Keratinocyte (primary cell): Measurements from ENCODE around the gene NCK2. TPM values are rescaled to one million over a fixed set of nuclear protein-coding genes. Genes with fewer than 3 reads are reported as not detected.

Experiments
- DNase-seq: peaks from one replicate; pipeline ENCODE4 v3.0.0-alpha.2; 2011; ENCODE audit warnings: low read depth, missing footprints, low spot score
- FAIRE-seq: peaks from 2 replicates; lab custom pipeline; 2011; peaks lifted over from hg19 to GRCh38; lab: Jason Lieb, UNC
- H2AFZ ChIP-seq: 2 replicates; pipeline ENCODE4 v1.6.0; 2012; ENCODE audit warnings: low read length, control low read depth, inconsistent platforms; ENCODE audit not compliant: control insufficient read depth
- H3K27ac ChIP-seq: 2 replicates; pipeline ENCODE4 v1.5.1; 2011; ENCODE audit warnings: low read length; ENCODE audit not compliant: control insufficient read depth, insufficient read depth
- H3K27me3 ChIP-seq: 3 replicates; pipeline ENCODE4 v1.6.0; 2011; ENCODE audit warnings: low read length; ENCODE audit not compliant: control insufficient read depth, insufficient read depth; ENCODE audit errors: extremely low read depth
- H3K36me3 ChIP-seq, 2 experiments: 2 replicates in 1 of 2; 3 replicates in 1 of 2; pipeline ENCODE4 v1.5.1; 2011; ENCODE audit warnings: low read length in 2 of 2, mild to moderate bottlenecking in 1 of 2; ENCODE audit not compliant: control insufficient read depth in 2 of 2, insufficient read depth in 2 of 2; ENCODE audit errors: extremely low read depth in 1 of 2
- H3K4me1 ChIP-seq: 3 replicates; pipeline ENCODE4 v1.5.1; 2011; ENCODE audit warnings: low read length; ENCODE audit not compliant: control insufficient read depth, insufficient read depth; ENCODE audit errors: extremely low read depth
- H3K4me2 ChIP-seq: 3 replicates; pipeline ENCODE4 v1.6.0; 2011; ENCODE audit warnings: low read depth, low read length; ENCODE audit not compliant: control insufficient read depth, insufficient read depth; ENCODE audit errors: extremely low read depth
- H3K4me3 ChIP-seq, 3 experiments: fragments of 200-600 bp in 1 of 3; sonication (generic) in 1 of 3; 2 replicates in 2 of 3; 3 replicates in 1 of 3; pipeline ENCODE4 v1.5.1; 2011 to 2016; ENCODE audit warnings: low read length in 3 of 3, mild to moderate bottlenecking in 3 of 3, control low read depth in 2 of 3, inconsistent platforms in 1 of 3, low read depth in 1 of 3, mixed read lengths in 1 of 3, mixed run types in 1 of 3, moderate library complexity in 1 of 3; ENCODE audit not compliant: control insufficient read depth in 2 of 3, insufficient read depth in 2 of 3; ENCODE audit errors: extremely low read depth in 1 of 3
- H3K79me2 ChIP-seq: 2 replicates; pipeline ENCODE4 v1.6.0; 2012; ENCODE audit warnings: low read length; ENCODE audit not compliant: control insufficient read depth, insufficient read depth
- H3K9ac ChIP-seq: 3 replicates; pipeline ENCODE4 v1.6.0; 2011; ENCODE audit warnings: low read length; ENCODE audit not compliant: control insufficient read depth, insufficient read depth; ENCODE audit errors: extremely low read depth
- H3K9me1 ChIP-seq: 3 replicates; pipeline ENCODE4 v1.6.0; 2011; ENCODE audit warnings: low read length; ENCODE audit not compliant: control insufficient read depth, insufficient read depth; ENCODE audit errors: extremely low read depth
- H3K9me3 ChIP-seq: 2 replicates; pipeline ENCODE4 v1.5.1; 2012; ENCODE audit warnings: low read depth, low read length; ENCODE audit not compliant: control insufficient read depth
- H4K20me1 ChIP-seq: 3 replicates; pipeline ENCODE4 v1.6.0; 2011; ENCODE audit warnings: low read length; ENCODE audit not compliant: control insufficient read depth, insufficient read depth; ENCODE audit errors: extremely low read depth
- CTCF ChIP-seq, 3 experiments: IDR thresholded peaks in 1 of 3; conservative IDR thresholded peaks in 1 of 3; optimal IDR thresholded peaks in 1 of 3; 2 replicates in 2 of 3; 3 replicates in 1 of 3; pipeline versions ENCODE3 to v1.5.1; 2011; ENCODE audit warnings: low read length in 3 of 3, mild to moderate bottlenecking in 3 of 3, moderate library complexity in 2 of 3, control low read depth in 1 of 3, inconsistent platforms in 1 of 3; ENCODE audit not compliant: insufficient read depth in 2 of 3; ENCODE audit errors: extremely low read depth in 1 of 3
- EZH2 ChIP-seq: IDR thresholded peaks from one replicate; pipeline ENCODE4 v1.6.1; 2012; ENCODE audit warnings: inconsistent platforms, mild to moderate bottlenecking, low read length, moderate library complexity
- dilution Hi-C: fragments of 300-500 bp; cut with MboI; formaldehyde crosslinking; loops from one replicate; pipeline ENCODE4 v1.7.0; 2020; ENCODE audit warnings: low sequenced_read_pairs; ENCODE audit not compliant: extremely low pct_ligation_motif_present
- polyA plus RNA-seq, 5 experiments: library from polyadenylated mRNA; depleted of rRNA in 3 of 5; stranded (reverse) in 3 of 5; stranded (forward) in 1 of 5; unstranded in 1 of 5; fragments of >200 nt; gene quantifications; 1 replicate in 1 of 5; 2 replicates in 3 of 5; 3 replicates in 1 of 5; pipeline versions ENCODE4 v1.2.1 to v1.2.3, GENCODE V29; 2011 to 2012; ENCODE audit warnings: missing spikeins in 2 of 5, low read depth in 1 of 5, low replicate concordance in 1 of 5

The NCK2 gene
- polyA plus RNA-seq, 1 donor (not counting 4 experiments of a cell fraction or from before 2014, with no cell fraction given), result 31.4 TPM

GRCh38 chr2:105928086-105928485 is 183.4 kb downstream of the NCK2 start:
- H3K79me2 ChIP-seq, result no peaks in the 10 kb centered on the region
- H3K4me2 ChIP-seq, result no peak overlapping the region
- no peaks in the 10 kb centered on the region for H3K4me1 ChIP-seq
- no peak overlapping the region for H3K9ac ChIP-seq
- H2AFZ ChIP-seq, result no peak overlapping the region
- H3K27ac ChIP-seq, result no peak overlapping the region
- no peak overlapping the region for H3K4me3 ChIP-seq
- dilution Hi-C loops, result no loop called here
- no peaks in the 10 kb centered on the region for H3K9me1 ChIP-seq
- TF ChIP-seq EZH2, result no peak
- TF ChIP-seq CTCF (optimal IDR thresholded peaks at IDR 0.05 in 1 of 3, IDR thresholded peaks at IDR 0.05 in 1 of 3, conservative IDR thresholded peaks at IDR 0.05 in 1 of 3; ENCODE audit: extremely low read depth in 1 of 3, insufficient read depth in 2 of 3, low read length in 3 of 3), result no peak
- H3K9me3 ChIP-seq, result no peaks in the 10 kb centered on the region
- no peak for DNase-seq
- no peaks in the 10 kb centered on the region for H3K36me3 ChIP-seq
- H4K20me1 ChIP-seq, result no peaks in the 10 kb centered on the region
- FAIRE-seq, result no peak
- H3K27me3 ChIP-seq, result no peaks in the 10 kb centered on the region

DNA sequence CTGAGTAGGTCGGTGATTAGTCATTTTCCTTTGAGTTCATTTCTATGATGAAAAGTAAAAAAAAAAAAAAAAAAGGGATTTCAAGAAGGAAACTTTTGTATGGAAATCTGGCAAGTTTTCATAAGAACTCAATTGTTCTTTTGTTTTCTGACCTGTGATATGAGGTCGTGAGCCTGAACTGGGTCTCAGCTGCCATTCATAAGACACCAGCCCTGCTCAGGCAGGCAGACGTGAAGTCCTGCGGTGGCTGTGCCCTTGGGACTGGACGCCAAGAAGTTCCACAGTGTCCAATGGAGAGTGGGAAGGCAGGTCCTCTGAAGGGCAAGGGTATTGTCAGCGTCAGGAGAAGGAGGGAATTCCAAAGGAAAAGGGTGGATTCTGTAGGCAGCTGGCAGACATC is 183.9 kb downstream of the NCK2 start:
- H3K9me1 ChIP-seq, result no peaks in the 10 kb centered on the region
- H4K20me1 ChIP-seq, result no peaks in the 10 kb centered on the region
- H3K9me3 ChIP-seq, result no peaks in the 10 kb centered on the region
- H3K4me2 ChIP-seq, result no peak overlapping the region
- no peaks in the 10 kb centered on the region for H3K79me2 ChIP-seq
- no peak overlapping the region for H3K27ac ChIP-seq
- H3K4me1 ChIP-seq, result no peaks in the 10 kb centered on the region
- dilution Hi-C loops, result no loop called here
- FAIRE-seq (no peak), DNase-seq (no peak)
- no peak overlapping the region for H3K4me3 ChIP-seq
- TF ChIP-seq CTCF (optimal IDR thresholded peaks at IDR 0.05 in 1 of 3, IDR thresholded peaks at IDR 0.05 in 1 of 3, conservative IDR thresholded peaks at IDR 0.05 in 1 of 3; ENCODE audit: extremely low read depth in 1 of 3, insufficient read depth in 2 of 3, low read length in 3 of 3) (no peak), EZH2 (no peak)
- H2AFZ ChIP-seq, result no peak overlapping the region
- H3K9ac ChIP-seq, result no peak overlapping the region
- H3K36me3 ChIP-seq, result no peaks in the 10 kb centered on the region
- no peaks in the 10 kb centered on the region for H3K27me3 ChIP-seq
